Astrocyte (in vitro differentiated cells and primary cell): ENCODE measurements around the gene TGFBRAP1.

Source experiments
- EZH2 ChIP-seq: IDR thresholded peaks from 2 replicates; pipeline ENCODE4 v1.6.1; 2012; ENCODE audit warnings: mild to moderate bottlenecking, low read length, inconsistent platforms; ENCODE audit not compliant: insufficient read depth
- TF ChIP-seq, protein P1 (sequence below): IDR thresholded peaks from 2 replicates; pipeline ENCODE4 v1.5.1; 2011; ENCODE audit warnings: low read depth, mild to moderate bottlenecking, inconsistent platforms, low read length, moderate library complexity; ENCODE audit not compliant: insufficient read depth

DNA sequence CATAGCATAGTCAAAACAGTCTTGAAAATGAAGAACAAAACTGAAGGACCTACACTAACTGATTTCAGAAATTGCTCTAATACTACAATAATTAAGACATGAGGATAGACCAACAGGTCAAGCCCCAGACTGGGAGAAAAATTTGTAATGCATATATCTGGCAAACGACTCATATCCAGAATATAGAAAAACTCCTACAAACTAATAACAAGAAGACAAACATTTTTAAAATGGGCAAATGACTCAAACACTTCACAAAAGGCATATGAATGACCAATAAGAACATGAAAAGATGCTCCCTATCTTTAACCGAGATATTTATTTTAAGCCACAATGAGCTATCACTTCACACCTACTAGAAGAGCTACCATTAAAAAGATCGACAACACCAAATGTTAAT, 14.2 kb downstream of the TGFBRAP1 start:
- TF ChIP-seq EZH2: no peak
- TF ChIP-seq, protein P1, sequence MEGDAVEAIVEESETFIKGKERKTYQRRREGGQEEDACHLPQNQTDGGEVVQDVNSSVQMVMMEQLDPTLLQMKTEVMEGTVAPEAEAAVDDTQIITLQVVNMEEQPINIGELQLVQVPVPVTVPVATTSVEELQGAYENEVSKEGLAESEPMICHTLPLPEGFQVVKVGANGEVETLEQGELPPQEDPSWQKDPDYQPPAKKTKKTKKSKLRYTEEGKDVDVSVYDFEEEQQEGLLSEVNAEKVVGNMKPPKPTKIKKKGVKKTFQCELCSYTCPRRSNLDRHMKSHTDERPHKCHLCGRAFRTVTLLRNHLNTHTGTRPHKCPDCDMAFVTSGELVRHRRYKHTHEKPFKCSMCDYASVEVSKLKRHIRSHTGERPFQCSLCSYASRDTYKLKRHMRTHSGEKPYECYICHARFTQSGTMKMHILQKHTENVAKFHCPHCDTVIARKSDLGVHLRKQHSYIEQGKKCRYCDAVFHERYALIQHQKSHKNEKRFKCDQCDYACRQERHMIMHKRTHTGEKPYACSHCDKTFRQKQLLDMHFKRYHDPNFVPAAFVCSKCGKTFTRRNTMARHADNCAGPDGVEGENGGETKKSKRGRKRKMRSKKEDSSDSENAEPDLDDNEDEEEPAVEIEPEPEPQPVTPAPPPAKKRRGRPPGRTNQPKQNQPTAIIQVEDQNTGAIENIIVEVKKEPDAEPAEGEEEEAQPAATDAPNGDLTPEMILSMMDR: no peak
